Coronary artery (tissue), 2 donors: ENCODE data around the gene TMEM132D.
"Not testable (repeated sequence)": the region's sequence is repeated elsewhere in the genome, so short reads cannot be mapped to it uniquely, and the experiment has no call there.

Experiments used
- DNase-seq: peaks from one replicate; pipeline ENCODE4 v3.0.0-alpha.2; 2017; ENCODE audit warnings: low spot score
- H3K27ac ChIP-seq, 2 donors: fragments of 200-600 bp; sonication (generic); one replicate each; pipeline ENCODE4 v1.5.1; 2016 to 2019
- H3K4me3 ChIP-seq: fragments of 200-600 bp; sonication (generic); 2 replicates; pipeline ENCODE4 v1.5.1; 2016; ENCODE audit warnings: mild to moderate bottlenecking, moderate library complexity
- CTCF ChIP-seq: fragments of 200-600 bp; sonication (generic); IDR thresholded peaks from one replicate; pipeline ENCODE4 v1.5.1; 2019; ENCODE audit warnings: antibody characterized with exemption

The TMEM132D gene

GRCh38 chr12:129911428-129912049 is 7.7 kb upstream of the TMEM132D start:
- Histone ChIP-seq H3K4me3 (no peak overlapping the region), H3K27ac (no peak overlapping the region)
- no peak for DNase-seq
- no peak for TF ChIP-seq CTCF

- Histone ChIP-seq H3K4me3 (no peak overlapping the region), H3K27ac (no peak overlapping the region)
- TF ChIP-seq CTCF = no peak
- DNase-seq = no peak
Observed at GRCh38 chr12:129909051-129910020, 5.5 kb upstream of the TMEM132D start.

- no peak for TF ChIP-seq CTCF
- no peak for DNase-seq
- Histone ChIP-seq H3K4me3 (no peak overlapping the region), H3K27ac (no peak overlapping the region)
Observed at GRCh38 chr12:129903092-129903945, 506 bp downstream of the TMEM132D start.

- no peak overlapping the region for H3K27ac ChIP-seq
- no peak overlapping the region for H3K4me3 ChIP-seq
- no peak for TF ChIP-seq CTCF
- DNase-seq = no peak
Observed at GRCh38 chr12:129902371-129903091, 1.3 kb downstream of the TMEM132D start.

- no peak for TF ChIP-seq CTCF
- Histone ChIP-seq H3K27ac (no peak overlapping the region), H3K4me3 (no peak overlapping the region)
- DNase-seq = no peak
Observed at GRCh38 chr12:129901254-129901653, 2.6 kb downstream of the TMEM132D start.

GRCh38 chr12:129900306-129900705 is 3.5 kb downstream of the TMEM132D start:
- no peak for DNase-seq
- Histone ChIP-seq H3K27ac (no peak overlapping the region), H3K4me3 (no peak overlapping the region)
- TF ChIP-seq CTCF = no peak

- not testable (repeated sequence) for H3K4me3 ChIP-seq, DNase-seq, H3K27ac ChIP-seq
Observed at GRCh38 chr12:129899045-129899444, 4.8 kb downstream of the TMEM132D start.
